ENCODE measurements around the gene ZNF362. TPM values are rescaled to one million over a fixed set of nuclear protein-coding genes. Genes with fewer than 3 reads are reported as not detected.

The ZNF362 gene
- total RNA-seq, 4 donors from 2014 or later: 3.6 to 18.9 (median 13.7) TPM

GRCh38 chr1:33311706-33312412 lies 55.6 kb downstream of the ZNF362 start:
- Histone ChIP-seq H3K36me3 (no peaks in the 10 kb centered on the region), H3K4me1 (peaks cover 0 to 6% (median 4%) of the 10 kb centered on the region in 3 donors), H3K4me3 (no peak overlapping the region), H3K9me3 (no peaks in the 10 kb centered on the region), H3K27me3 (peaks cover 0 to 5% (median 0%) of the 10 kb centered on the region in 4 donors), H3K27ac (no peak overlapping the region)
- TF ChIP-seq CTCF (IDR thresholded peaks at IDR 0.05): no peak
- no peak for TF ChIP-seq POLR2A (IDR thresholded peaks at IDR 0.05)
- 88% methylated on average over 3 to 6 of the region's 7 CpGs for WGBS, 2 donors
- DNase-seq: no peak
- intact Hi-C loops (cut with DNase I): no loop called here

- intact Hi-C loops (cut with DNase I): no loop called here
- no peaks in the 10 kb centered on the region for H3K27me3 ChIP-seq
- no peaks in the 10 kb centered on the region for H3K36me3 ChIP-seq
- TF ChIP-seq CTCF (IDR thresholded peaks at IDR 0.05) (no peak), POLR2A (IDR thresholded peaks at IDR 0.05) (no peak)
- peaks cover 0 to under 1% (median 0%) of the 10 kb centered on the region in 3 donors for H3K4me1 ChIP-seq
- H3K9me3 ChIP-seq: no peaks in the 10 kb centered on the region
- H3K27ac ChIP-seq: no peak overlapping the region
- WGBS, 2 donors: 76 to 92% methylated on average over 2 to 4 of the region's 5 CpGs
- no peak overlapping the region for H3K4me3 ChIP-seq
- DNase-seq: no peak
These were observed 56.1 kb downstream of the ZNF362 start for GRCh38 chr1:33312413-33312749.

- intact Hi-C loops (cut with DNase I): no loop called here
- Histone ChIP-seq H3K4me1 (no peaks in the 10 kb centered on the region), H3K27me3 (no peaks in the 10 kb centered on the region), H3K4me3 (no peak overlapping the region), H3K36me3 (no peaks in the 10 kb centered on the region), H3K9me3 (no peaks in the 10 kb centered on the region), H3K27ac (no peak overlapping the region)
- no peak for DNase-seq
- no peak for TF ChIP-seq POLR2A (IDR thresholded peaks at IDR 0.05)
- TF ChIP-seq CTCF (IDR thresholded peaks at IDR 0.05): no peak
- WGBS, 2 donors: 85 to 86% methylated on average over 5 to 9 of the region's 9 CpGs
These were observed 58.1 kb downstream of the ZNF362 start for GRCh38 chr1:33314416-33314815.

GRCh38 chr1:33316601-33317000 lies 60.3 kb downstream of the ZNF362 start:
- H3K9me3 ChIP-seq: no peaks in the 10 kb centered on the region
- H3K4me3 ChIP-seq: no peak overlapping the region
- DNase-seq: no peak
- TF ChIP-seq POLR2A (IDR thresholded peaks at IDR 0.05): no peak
- TF ChIP-seq CTCF (IDR thresholded peaks at IDR 0.05): no peak
- H3K4me1 ChIP-seq: no peaks in the 10 kb centered on the region
- no peak overlapping the region for H3K27ac ChIP-seq
- H3K36me3 ChIP-seq: no peaks in the 10 kb centered on the region
- WGBS, 2 donors: 60 to 73% methylated on average over 2 of the region's 2 CpGs
- no peaks in the 10 kb centered on the region for H3K27me3 ChIP-seq
- intact Hi-C loops (cut with DNase I): no loop called here

- TF ChIP-seq CTCF (IDR thresholded peaks at IDR 0.05) (no peak), POLR2A (IDR thresholded peaks at IDR 0.05) (no peak)
- Histone ChIP-seq H3K4me1 (no peaks in the 10 kb centered on the region), H3K9me3 (no peaks in the 10 kb centered on the region), H3K4me3 (no peak overlapping the region), H3K36me3 (peaks cover 0 to 7% (median 0%) of the 10 kb centered on the region in 3 donors), H3K27ac (no peak overlapping the region), H3K27me3 (no peaks in the 10 kb centered on the region)
- intact Hi-C loops (cut with DNase I): no loop called here
- no peak for DNase-seq
- 45 to 67% methylated on average over 1 of the region's 1 CpG for WGBS, 2 donors
These were observed 61.1 kb downstream of the ZNF362 start for GRCh38 chr1:33317354-33317753.
